IPS-20b (cell line): ENCODE measurements around the gene ROBO4.

ENCODE experiments used
- H3K27ac ChIP-seq: one replicate; pipeline ENCODE4 v1.5.1; 2013; ENCODE audit warnings: low read length
- H3K27me3 ChIP-seq: 2 replicates; pipeline ENCODE4 v1.6.1; 2013; ENCODE audit warnings: mild to moderate bottlenecking, low read length, inconsistent platforms; ENCODE audit not compliant: insufficient read depth
- H3K36me3 ChIP-seq: 2 replicates; pipeline ENCODE4 v1.6.1; 2013; ENCODE audit warnings: low read depth, mild to moderate bottlenecking, inconsistent platforms, low read length, moderate library complexity; ENCODE audit not compliant: insufficient read depth
- H3K4me1 ChIP-seq: 2 replicates; pipeline ENCODE4 v1.6.1; 2013; ENCODE audit warnings: mild to moderate bottlenecking, control low read depth, inconsistent platforms, low read length, moderate library complexity; ENCODE audit not compliant: insufficient read depth
- H3K4me3 ChIP-seq: 2 replicates; pipeline ENCODE4 v1.5.1; 2013; ENCODE audit warnings: mild to moderate bottlenecking, low read length, inconsistent platforms
- H3K9ac ChIP-seq: 2 replicates; pipeline ENCODE4 v1.6.1; 2013; ENCODE audit warnings: low read depth, mild to moderate bottlenecking, inconsistent platforms, low read length, moderate library complexity
- H3K9me3 ChIP-seq: 2 replicates; pipeline ENCODE4 v1.6.1; 2013; ENCODE audit warnings: mild to moderate bottlenecking, low read depth, low read length, inconsistent platforms; ENCODE audit not compliant: insufficient read depth

The ROBO4 gene

GRCh38 chr11:124886476-124886875, 11.2 kb downstream of the ROBO4 start:
- Histone ChIP-seq H3K9me3 (no peaks in the 10 kb centered on the region), H3K27ac (no peak overlapping the region), H3K4me1 (no peaks in the 10 kb centered on the region), H3K36me3 (no peaks in the 10 kb centered on the region), H3K9ac (no peak overlapping the region), H3K27me3 (peaks cover 33% of the 10 kb centered on the region), H3K4me3 (no peak overlapping the region)

GRCh38 chr11:124884869-124885479, 12.7 kb downstream of the ROBO4 start:
- Histone ChIP-seq H3K27me3 (peaks cover 33% of the 10 kb centered on the region), H3K27ac (no peak overlapping the region), H3K9ac (no peak overlapping the region), H3K4me1 (no peaks in the 10 kb centered on the region), H3K9me3 (no peaks in the 10 kb centered on the region), H3K36me3 (no peaks in the 10 kb centered on the region), H3K4me3 (no peak overlapping the region)

GRCh38 chr11:124884340-124884739, 13.3 kb downstream of the ROBO4 start:
- H3K36me3 ChIP-seq = no peaks in the 10 kb centered on the region
- no peaks in the 10 kb centered on the region for H3K4me1 ChIP-seq
- no peaks in the 10 kb centered on the region for H3K9me3 ChIP-seq
- H3K27me3 ChIP-seq = peaks cover 27% of the 10 kb centered on the region
- no peak overlapping the region for H3K27ac ChIP-seq
- H3K4me3 ChIP-seq = no peak overlapping the region
- no peak overlapping the region for H3K9ac ChIP-seq

DNA sequence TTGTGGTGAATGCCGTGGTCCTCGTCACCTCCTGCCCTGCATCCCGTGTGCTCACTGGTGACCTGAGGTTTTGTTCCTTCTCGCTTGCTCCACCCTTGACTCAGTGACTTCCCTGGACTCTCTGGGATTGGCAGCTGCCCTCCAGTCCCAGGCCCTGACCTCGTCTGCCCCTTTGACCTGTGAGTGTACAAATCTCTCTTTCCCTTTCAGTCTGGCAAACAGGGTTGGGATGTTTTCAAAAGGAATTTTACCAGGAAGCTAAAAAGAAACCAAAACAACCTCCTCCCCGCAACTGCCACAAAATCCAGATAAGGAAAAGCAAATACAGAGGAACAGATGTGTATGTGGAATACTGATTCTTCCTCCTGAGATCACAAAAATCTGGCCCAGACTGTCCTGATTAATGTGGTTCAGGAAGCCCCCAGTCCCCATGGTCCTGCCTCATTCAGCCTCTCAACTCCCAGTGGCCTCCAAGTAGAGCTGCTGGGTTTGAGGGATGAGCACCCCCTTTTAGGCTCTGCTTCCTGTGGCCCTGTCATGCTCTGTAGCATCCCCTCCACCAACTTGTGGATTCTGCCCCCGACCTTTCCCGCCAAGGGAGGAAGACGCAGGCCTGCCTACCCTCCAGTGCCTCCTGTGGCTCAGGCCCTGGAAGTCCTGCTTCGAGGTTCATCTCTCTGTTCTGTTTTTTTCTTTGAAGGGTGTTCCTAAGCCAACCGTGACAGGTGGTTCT, 15.2 kb downstream of the ROBO4 start:
- H3K27ac ChIP-seq = no peak overlapping the region
- H3K36me3 ChIP-seq = no peaks in the 10 kb centered on the region
- H3K27me3 ChIP-seq = peaks cover 16% of the 10 kb centered on the region
- no peak overlapping the region for H3K9ac ChIP-seq
- no peaks in the 10 kb centered on the region for H3K9me3 ChIP-seq
- H3K4me3 ChIP-seq = no peak overlapping the region
- H3K4me1 ChIP-seq = no peaks in the 10 kb centered on the region; the same call in 1 of the 2 replicates

DNA sequence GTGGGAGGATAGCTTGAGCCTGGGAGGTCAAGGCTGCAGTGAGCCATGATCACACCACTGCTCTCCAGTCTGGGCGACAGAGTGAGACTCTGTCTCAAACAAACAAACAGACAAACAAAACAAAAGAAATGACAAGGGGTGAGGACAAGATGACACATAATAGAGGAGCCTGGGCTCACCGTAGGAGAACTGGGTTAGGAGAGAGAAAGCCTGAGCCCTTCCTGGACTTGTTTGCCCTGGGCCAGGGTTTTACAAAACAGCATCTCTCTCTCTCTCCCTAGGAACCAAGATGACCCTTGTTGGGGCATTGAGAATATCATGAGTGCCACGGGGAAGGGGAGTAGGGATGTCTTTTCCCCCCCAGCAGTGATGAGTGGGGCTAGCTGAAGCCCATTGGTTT, 16.7 kb downstream of the ROBO4 start:
- Histone ChIP-seq H3K4me1 (peaks cover 6% of the 10 kb centered on the region; the same call in 1 of the 2 replicates), H3K4me3 (no peak overlapping the region), H3K27ac (no peak overlapping the region), H3K9me3 (no peaks in the 10 kb centered on the region), H3K36me3 (no peaks in the 10 kb centered on the region), H3K9ac (no peak overlapping the region), H3K27me3 (peaks cover 22% of the 10 kb centered on the region)

DNA sequence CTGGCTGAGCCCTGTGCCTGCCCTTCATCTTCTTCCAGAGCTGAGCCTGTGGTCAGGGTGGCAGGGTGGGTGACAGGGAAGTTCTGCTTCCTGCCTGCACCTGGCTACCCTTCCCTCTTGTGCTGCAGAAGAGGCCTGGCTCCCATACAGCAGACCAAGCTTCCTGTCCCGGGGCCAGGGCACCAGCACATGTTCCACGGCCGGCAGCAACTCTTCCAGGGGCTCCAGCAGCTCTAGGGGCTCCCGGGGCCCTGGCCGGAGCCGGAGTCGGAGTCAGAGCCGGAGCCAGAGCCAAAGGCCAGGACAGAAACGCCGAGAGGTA, 17.4 kb downstream of the ROBO4 start:
- H3K36me3 ChIP-seq = no peaks in the 10 kb centered on the region
- H3K27ac ChIP-seq = no peak overlapping the region
- H3K27me3 ChIP-seq = peaks cover 29% of the 10 kb centered on the region
- no peak overlapping the region for H3K4me3 ChIP-seq
- no peaks in the 10 kb centered on the region for H3K9me3 ChIP-seq
- H3K9ac ChIP-seq = no peak overlapping the region
- peaks cover 6% of the 10 kb centered on the region; the same call in 1 of the 2 replicates for H3K4me1 ChIP-seq

- Histone ChIP-seq H3K27ac (no peak overlapping the region), H3K9ac (no peak overlapping the region), H3K9me3 (no peaks in the 10 kb centered on the region), H3K27me3 (peaks cover 33% of the 10 kb centered on the region), H3K4me1 (peaks cover 6% of the 10 kb centered on the region; the same call in 1 of the 2 replicates), H3K36me3 (no peaks in the 10 kb centered on the region), H3K4me3 (no peak overlapping the region)
These were observed 18.0 kb downstream of the ROBO4 start for GRCh38 chr11:124879493-124880289.

DNA sequence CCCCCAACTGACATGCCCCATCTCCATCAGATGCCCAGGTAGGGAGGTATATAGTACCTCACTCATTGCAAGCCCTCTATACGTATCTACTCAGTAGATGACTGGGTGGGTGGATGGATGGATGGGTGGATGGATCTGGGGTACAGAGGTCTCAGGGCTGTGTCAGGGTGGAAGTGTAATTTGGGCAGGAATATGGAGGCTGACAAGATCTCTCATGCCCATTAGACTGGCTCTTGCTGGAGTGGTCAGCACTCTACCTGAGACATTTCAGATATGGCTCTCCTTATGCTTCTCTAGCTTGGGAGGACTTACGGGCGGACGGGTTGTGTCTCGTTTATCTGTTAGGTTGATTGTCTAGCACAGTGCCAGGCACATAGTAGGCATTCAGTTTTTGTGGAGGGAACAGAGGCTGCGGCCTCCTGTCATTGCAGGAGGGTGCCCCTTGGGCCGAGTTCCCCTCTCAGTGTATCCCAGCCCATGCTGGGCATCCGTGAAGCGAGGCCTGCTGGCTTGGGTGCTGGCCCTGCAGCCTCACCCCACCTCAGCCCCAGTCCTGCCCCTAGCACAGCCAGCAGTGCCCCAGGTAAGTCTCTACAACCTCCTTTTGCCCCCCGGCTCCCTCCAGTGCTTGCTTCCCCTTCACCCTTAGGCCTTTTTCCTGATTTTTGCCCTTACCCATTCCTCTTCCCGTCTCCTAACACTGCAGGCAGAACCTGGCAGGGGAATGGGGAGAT, 18.7 kb downstream of the ROBO4 start:
- Histone ChIP-seq H3K27me3 (peaks cover 35% of the 10 kb centered on the region), H3K4me1 (peaks cover 6% of the 10 kb centered on the region; the same call in 1 of the 2 replicates), H3K36me3 (no peaks in the 10 kb centered on the region), H3K4me3 (no peak overlapping the region), H3K27ac (no peak overlapping the region), H3K9me3 (no peaks in the 10 kb centered on the region), H3K9ac (no peak overlapping the region)

- Histone ChIP-seq H3K27me3 (peaks cover 42% of the 10 kb centered on the region), H3K9me3 (no peaks in the 10 kb centered on the region), H3K4me3 (no peak overlapping the region), H3K9ac (no peak overlapping the region), H3K36me3 (no peaks in the 10 kb centered on the region), H3K4me1 (peaks cover 6% of the 10 kb centered on the region; the same call in 1 of the 2 replicates), H3K27ac (no peak overlapping the region)
These were observed 19.5 kb downstream of the ROBO4 start for GRCh38 chr11:124877910-124878758.

GRCh38 chr11:124877631-124877909, 20.1 kb downstream of the ROBO4 start:
- no peak overlapping the region for H3K9ac ChIP-seq
- H3K9me3 ChIP-seq = no peaks in the 10 kb centered on the region
- peaks cover 48% of the 10 kb centered on the region for H3K27me3 ChIP-seq
- no peak overlapping the region for H3K27ac ChIP-seq
- H3K4me3 ChIP-seq = peak overlapping the region; percentile 67; the same call in 1 of the 2 replicates
- H3K36me3 ChIP-seq = no peaks in the 10 kb centered on the region
- peaks cover 6% of the 10 kb centered on the region; the same call in 1 of the 2 replicates for H3K4me1 ChIP-seq
